ENCODE data around the gene VHLL.

- TF ChIP-seq POLR2AphosphoS5 (IDR thresholded peaks at IDR 0.05; ENCODE audit: low read depth, low read length) (no peak), SIN3A (IDR thresholded peaks at IDR 0.05; ENCODE audit: borderline replicate concordance, insufficient read depth, low read length) (no peak), REST (IDR thresholded peaks at IDR 0.05; ENCODE audit: insufficient read depth in 1 of 2, low read depth in 2 of 2, low read length in 2 of 2) (no peak), TAF1 (IDR thresholded peaks at IDR 0.05; ENCODE audit: borderline replicate concordance, insufficient read depth, low read length) (no peak)
Measured at GRCh38 chr1:156285437-156285836, 13.7 kb downstream of the VHLL start.
